GM23338 (cell line): ENCODE measurements around the gene JAKMIP3. TPM values are rescaled to one million over a fixed set of nuclear protein-coding genes. Genes with fewer than 3 reads are reported as not detected.

Experiments used
- ATAC-seq: fragments of 200-7000 bp; cut with Tn5 transposase; 3 replicates; pipeline ENCODE4 v1.9.1; 2020
- DNase-seq: peaks from one replicate; pipeline ENCODE4 v3.0.0-alpha.2; 2015; ENCODE audit warnings: low spot score
- H2AFZ ChIP-seq: fragments of 200-600 bp; sonication (generic); 2 replicates; pipeline ENCODE4 v1.8.0; 2016; ENCODE audit warnings: antibody characterized with exemption, mild to moderate bottlenecking, moderate library complexity
- H3F3A ChIP-seq: fragments of 200-600 bp; sonication (generic); replicated peaks from 2 replicates; pipeline ENCODE4 v1.8.0; 2017; ENCODE audit warnings: antibody characterized with exemption, mixed run types, low read depth
- H3K27ac ChIP-seq: fragments of 200-600 bp; sonication (generic); 2 replicates; pipeline ENCODE4 v1.6.1; 2016; ENCODE audit warnings: low read depth
- H3K27me3 ChIP-seq: fragments of 200-600 bp; sonication (generic); 2 replicates; pipeline ENCODE4 v1.8.0; 2016; ENCODE audit warnings: mild to moderate bottlenecking, mixed run types, moderate library complexity; ENCODE audit not compliant: insufficient read depth
- H3K36me3 ChIP-seq: fragments of 200-600 bp; sonication (generic); 2 replicates; pipeline ENCODE4 v1.8.0; 2016; ENCODE audit warnings: mild to moderate bottlenecking; ENCODE audit not compliant: insufficient read depth
- H3K4me1 ChIP-seq: fragments of 200-600 bp; sonication (generic); 2 replicates; pipeline ENCODE4 v1.8.0; 2016; ENCODE audit warnings: mild to moderate bottlenecking, moderate library complexity; ENCODE audit not compliant: insufficient read depth
- H3K4me2 ChIP-seq: fragments of 200-600 bp; sonication (generic); 2 replicates; pipeline ENCODE4 v1.7.1; 2017; ENCODE audit warnings: mixed run types
- H3K4me3 ChIP-seq: fragments of 200-600 bp; sonication (generic); 2 replicates; pipeline ENCODE4 v1.6.1; 2016; ENCODE audit warnings: mixed run types
- H3K79me2 ChIP-seq: fragments of 200-600 bp; sonication (generic); replicated peaks from 2 replicates; pipeline ENCODE4 v1.8.0; 2017; ENCODE audit warnings: mild to moderate bottlenecking; ENCODE audit not compliant: insufficient read depth
- H3K9me2 ChIP-seq: fragments of 200-600 bp; sonication (generic); 2 replicates; pipeline ENCODE4 v1.8.0; 2017; ENCODE audit not compliant: insufficient read depth
- H4K20me1 ChIP-seq: fragments of 200-600 bp; sonication (generic); replicated peaks from 2 replicates; pipeline ENCODE4 v1.8.0; 2017; ENCODE audit warnings: mild to moderate bottlenecking; ENCODE audit not compliant: insufficient read depth
- H3K27ac Mint-ChIP-seq: 2 replicates; pipeline ENCODE4 v1.8.0; 2020; ENCODE audit warnings: inconsistent platforms, mild to moderate bottlenecking, moderate library complexity, mixed read lengths
- H3K27me3 Mint-ChIP-seq: 3 replicates; pipeline ENCODE4 v1.8.0; 2022; ENCODE audit warnings: low read depth, mild to moderate bottlenecking, moderate library complexity, mixed read lengths, inconsistent platforms; ENCODE audit not compliant: insufficient read depth, poor library complexity
- H3K36me3 Mint-ChIP-seq: 3 replicates; pipeline ENCODE4 v1.8.0; 2021; ENCODE audit warnings: low read depth, mild to moderate bottlenecking, inconsistent platforms, moderate library complexity, mixed read lengths
- H3K4me1 Mint-ChIP-seq: 3 replicates; pipeline ENCODE4 v1.8.0; 2020; ENCODE audit warnings: mild to moderate bottlenecking, inconsistent platforms, mixed read lengths
- H3K4me3 Mint-ChIP-seq: 3 replicates; pipeline ENCODE4 v1.8.0; 2021; ENCODE audit warnings: moderate library complexity, mild to moderate bottlenecking, inconsistent platforms, mixed read lengths
- H3K9me3 Mint-ChIP-seq: 3 replicates; pipeline ENCODE4 v1.8.0; 2020; ENCODE audit warnings: moderate library complexity, mild to moderate bottlenecking, inconsistent platforms, mixed read lengths
- CREB1 ChIP-seq: fragments of 250-450 bp; sonication (Bioruptor Pico); IDR thresholded peaks from 2 replicates; pipeline ENCODE4 v1.5.0; 2020; ENCODE audit warnings: low read depth, mild to moderate bottlenecking, moderate library complexity
- CTCF ChIP-seq, 2 experiments: fragments of 200-600 bp in 1 of 2; sonication (generic) in 1 of 2; conservative IDR thresholded peaks; 2 replicates each; pipeline versions ENCODE4 v1.5.1 to v1.6.1; 2016 to 2017; ENCODE audit warnings: antibody characterized with exemption in 2 of 2, low read depth in 2 of 2, mild to moderate bottlenecking in 2 of 2, moderate library complexity in 1 of 2
- ETS1 ChIP-seq: IDR thresholded peaks from 2 replicates; pipeline ENCODE4 v1.6.1; 2016; ENCODE audit warnings: antibody characterized with exemption
- EZH2phosphoT487 ChIP-seq: fragments of 200-600 bp; sonication (generic); IDR thresholded peaks from one replicate; pipeline ENCODE4 v1.8.1; 2018; ENCODE audit warnings: antibody characterized with exemption; ENCODE audit not compliant: unreplicated experiment
- JUNB ChIP-seq: IDR thresholded peaks from one replicate; pipeline ENCODE4 v1.6.1; 2016; ENCODE audit warnings: antibody characterized with exemption; ENCODE audit not compliant: unreplicated experiment
- NANOG ChIP-seq: IDR thresholded peaks from 2 replicates; pipeline ENCODE4 v1.6.1; 2016; ENCODE audit warnings: antibody characterized with exemption, borderline replicate concordance
- POLR2AphosphoS5 ChIP-seq: IDR thresholded peaks from 2 replicates; pipeline ENCODE4 v1.6.1; 2016; ENCODE audit warnings: antibody characterized with exemption, low read depth
- REST ChIP-seq: IDR thresholded peaks from one replicate; pipeline ENCODE4 v1.6.1; 2018; ENCODE audit warnings: antibody characterized with exemption; ENCODE audit not compliant: unreplicated experiment
- STAT1 ChIP-seq: IDR thresholded peaks from one replicate; pipeline ENCODE4 v1.6.1; 2016; ENCODE audit warnings: antibody characterized with exemption; ENCODE audit not compliant: unreplicated experiment
- ZNF331 ChIP-seq: fragments of 250-450 bp; sonication (Bioruptor Pico); IDR thresholded peaks from 2 replicates; pipeline ENCODE4 v1.5.0; 2020; ENCODE audit warnings: low read depth, mild to moderate bottlenecking, moderate library complexity
- polyA plus RNA-seq: library from polyadenylated mRNA; unstranded; fragments of >200 nt; fragmentation: Nextera tagmentation; extraction: Ambion mirVana; gene quantifications from 2 replicates; pipeline ENCODE4 v1.2.1, GENCODE V29; 2016
- total RNA-seq: library from RNA; depleted of rRNA; stranded (reverse); fragments of >200 nt; shearing (Covaris generic); gene quantifications from 2 replicates; pipeline ENCODE4 v1.2.3, GENCODE V29; 2014

JAKMIP3 gene
- total and polyA plus RNA-seq, 2 experiments from 2014 or later, result 0.87 to 1.2 TPM

- no peaks in the 10 kb centered on the region for H3K27me3 ChIP-seq
- no peaks in the 10 kb centered on the region for H3K79me2 ChIP-seq
- H3F3A ChIP-seq, result 0 out of 2 replicates have a peak, but pooled peaks cover 4% of the 10 kb centered on the region
- TF ChIP-seq CTCF (conservative IDR thresholded peaks at IDR 0.05; ENCODE audit: low read depth in 2 of 2), result no peak
- TF ChIP-seq POLR2AphosphoS5, result no peak
- no peak for TF ChIP-seq EZH2phosphoT487
- TF ChIP-seq ETS1, result no peak
- TF ChIP-seq REST, result no peak
- no peak for TF ChIP-seq STAT1
- TF ChIP-seq CREB1 (CRISPR knock-in tag), result no peak
- no peak for TF ChIP-seq ZNF331 (CRISPR knock-in tag)
- no peak for TF ChIP-seq JUNB
- TF ChIP-seq NANOG, result no peak
- DNase-seq (no peak), ATAC-seq (peak; percentile 58)
- Mint-ChIP-seq H3K27me3 (peaks cover 14% of the 10 kb centered on the region), H3K9me3 (no peaks in the 10 kb centered on the region; the same call in 2 of the 3 replicates), H3K36me3 (no peaks in the 10 kb centered on the region), H3K4me1 (peaks cover 37% of the 10 kb centered on the region), H3K27ac (no peak overlapping the region), H3K4me3 (no peak overlapping the region)
- H3K36me3 ChIP-seq, result no peaks in the 10 kb centered on the region
- no peak overlapping the region for H3K4me3 ChIP-seq
- peaks cover 11% of the 10 kb centered on the region; the same call in 1 of the 2 replicates for H3K4me1 ChIP-seq
- H3K27ac ChIP-seq, result no peak overlapping the region
- H2AFZ ChIP-seq, result no peak overlapping the region
- peak overlapping the region; percentile 53; the same call in 1 of the 2 replicates for H3K4me2 ChIP-seq
- no peaks in the 10 kb centered on the region for H4K20me1 ChIP-seq
- no peaks in the 10 kb centered on the region for H3K9me2 ChIP-seq
Observed at GRCh38 chr10:132043861-132044695, 21.7 kb upstream of the JAKMIP3 start.
